SK-N-SH treated with all-trans-retinoic acid at 6 μM for 48 hours (cell line): ENCODE measurements around the gene ZBTB7A.

Source experiments
- OSR1 ChIP-seq: fragments of 250-450 bp; sonication (Bioruptor Pico); IDR thresholded peaks from 2 replicates; pipeline ENCODE4 v1.8.0; 2022; ENCODE audit warnings: moderate library complexity, mild to moderate bottlenecking, inconsistent platforms
- RARB ChIP-seq: fragments of 250-450 bp; sonication (Bioruptor Pico); IDR thresholded peaks from 2 replicates; pipeline ENCODE4 v1.8.0; 2021; ENCODE audit warnings: mild to moderate bottlenecking, moderate library complexity
- TCF4 ChIP-seq: fragments of 250-450 bp; sonication (Bioruptor Pico); IDR thresholded peaks from 2 replicates; pipeline ENCODE4 v1.8.0; 2021; ENCODE audit warnings: mild to moderate bottlenecking, moderate library complexity, borderline replicate concordance
- TOX ChIP-seq: fragments of 250-450 bp; sonication (Bioruptor Pico); IDR thresholded peaks from 2 replicates; pipeline ENCODE4 v1.8.0; 2021; ENCODE audit warnings: mild to moderate bottlenecking, moderate library complexity, borderline replicate concordance
- TF ChIP-seq, protein P1 (sequence below): fragments of 250-450 bp; sonication (Bioruptor Pico); IDR thresholded peaks from 2 replicates; pipeline ENCODE4 v1.5.1; 2020; ENCODE audit warnings: low read depth, mild to moderate bottlenecking, moderate library complexity
- TF ChIP-seq, protein P2 (sequence below): fragments of 250-450 bp; sonication (Bioruptor Pico); IDR thresholded peaks from 2 replicates; pipeline ENCODE4 v1.8.0; 2020; ENCODE audit warnings: mild to moderate bottlenecking, moderate library complexity, borderline replicate concordance
- TF ChIP-seq, protein P3 (sequence below): fragments of 250-450 bp; sonication (Bioruptor Pico); IDR thresholded peaks from 2 replicates; pipeline ENCODE4 v1.5.1; 2021; ENCODE audit warnings: mild to moderate bottlenecking, moderate library complexity

DNA sequence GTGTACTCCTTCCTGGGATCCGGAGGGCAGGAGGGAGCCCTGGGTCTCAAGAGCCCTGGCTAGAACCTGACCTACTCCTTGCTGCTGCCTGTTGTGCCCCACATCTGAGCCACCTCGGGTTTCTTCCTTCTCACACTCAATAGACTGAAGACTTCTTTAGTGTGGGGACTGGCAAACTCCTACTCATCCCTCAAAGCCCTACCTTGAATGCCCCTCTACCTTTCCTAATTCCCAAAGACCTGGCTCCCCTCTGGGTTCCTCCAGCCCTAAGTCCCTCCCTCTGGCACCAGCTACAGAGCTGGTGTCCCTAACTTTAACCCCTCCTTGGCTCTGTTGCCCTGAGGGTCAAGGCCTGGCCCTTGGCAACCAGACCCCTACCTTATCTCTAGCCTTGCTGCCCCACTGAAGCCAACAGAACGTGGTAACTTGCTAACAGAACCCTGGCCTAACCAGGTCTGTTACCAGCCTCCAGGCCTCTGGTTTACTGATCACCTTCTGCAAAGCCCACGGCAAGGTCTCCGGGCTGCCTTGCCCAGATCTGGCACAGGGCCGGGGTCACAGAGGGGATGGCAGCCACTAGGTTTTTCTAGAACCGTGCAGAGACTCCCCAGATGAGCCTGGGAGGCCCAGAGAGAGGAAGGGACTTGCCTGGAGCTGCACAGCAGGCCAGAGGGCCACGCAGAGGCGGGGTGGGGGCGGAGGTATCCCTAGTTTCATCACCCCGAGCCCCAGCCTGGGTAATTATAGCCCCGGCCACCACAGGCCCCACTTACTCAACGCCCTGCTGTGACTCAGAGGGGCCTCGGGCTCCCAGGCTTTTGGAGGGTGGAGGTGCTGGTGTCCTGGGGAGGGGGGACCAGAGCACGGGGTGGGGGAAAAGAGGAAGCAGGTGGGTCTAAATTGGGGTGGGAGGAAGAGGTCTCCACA is 15.3 kb downstream of the ZBTB7A start:
- TF ChIP-seq, protein P1, sequence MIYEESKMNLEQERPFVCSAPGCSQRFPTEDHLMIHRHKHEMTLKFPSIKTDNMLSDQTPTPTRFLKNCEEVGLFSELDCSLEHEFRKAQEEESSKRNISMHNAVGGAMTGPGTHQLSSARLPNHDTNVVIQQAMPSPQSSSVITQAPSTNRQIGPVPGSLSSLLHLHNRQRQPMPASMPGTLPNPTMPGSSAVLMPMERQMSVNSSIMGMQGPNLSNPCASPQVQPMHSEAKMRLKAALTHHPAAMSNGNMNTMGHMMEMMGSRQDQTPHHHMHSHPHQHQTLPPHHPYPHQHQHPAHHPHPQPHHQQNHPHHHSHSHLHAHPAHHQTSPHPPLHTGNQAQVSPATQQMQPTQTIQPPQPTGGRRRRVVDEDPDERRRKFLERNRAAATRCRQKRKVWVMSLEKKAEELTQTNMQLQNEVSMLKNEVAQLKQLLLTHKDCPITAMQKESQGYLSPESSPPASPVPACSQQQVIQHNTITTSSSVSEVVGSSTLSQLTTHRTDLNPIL (CRISPR knock-in tag) = no peak
- TF ChIP-seq TCF4 (CRISPR knock-in tag) = no peak
- TF ChIP-seq, protein P2, sequence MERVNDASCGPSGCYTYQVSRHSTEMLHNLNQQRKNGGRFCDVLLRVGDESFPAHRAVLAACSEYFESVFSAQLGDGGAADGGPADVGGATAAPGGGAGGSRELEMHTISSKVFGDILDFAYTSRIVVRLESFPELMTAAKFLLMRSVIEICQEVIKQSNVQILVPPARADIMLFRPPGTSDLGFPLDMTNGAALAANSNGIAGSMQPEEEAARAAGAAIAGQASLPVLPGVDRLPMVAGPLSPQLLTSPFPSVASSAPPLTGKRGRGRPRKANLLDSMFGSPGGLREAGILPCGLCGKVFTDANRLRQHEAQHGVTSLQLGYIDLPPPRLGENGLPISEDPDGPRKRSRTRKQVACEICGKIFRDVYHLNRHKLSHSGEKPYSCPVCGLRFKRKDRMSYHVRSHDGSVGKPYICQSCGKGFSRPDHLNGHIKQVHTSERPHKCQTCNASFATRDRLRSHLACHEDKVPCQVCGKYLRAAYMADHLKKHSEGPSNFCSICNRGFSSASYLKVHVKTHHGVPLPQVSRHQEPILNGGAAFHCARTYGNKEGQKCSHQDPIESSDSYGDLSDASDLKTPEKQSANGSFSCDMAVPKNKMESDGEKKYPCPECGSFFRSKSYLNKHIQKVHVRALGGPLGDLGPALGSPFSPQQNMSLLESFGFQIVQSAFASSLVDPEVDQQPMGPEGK (CRISPR knock-in tag) = no peak
- TF ChIP-seq OSR1 (CRISPR knock-in tag) = no peak
- TF ChIP-seq TOX (CRISPR knock-in tag) = no peak
- TF ChIP-seq, protein P3, sequence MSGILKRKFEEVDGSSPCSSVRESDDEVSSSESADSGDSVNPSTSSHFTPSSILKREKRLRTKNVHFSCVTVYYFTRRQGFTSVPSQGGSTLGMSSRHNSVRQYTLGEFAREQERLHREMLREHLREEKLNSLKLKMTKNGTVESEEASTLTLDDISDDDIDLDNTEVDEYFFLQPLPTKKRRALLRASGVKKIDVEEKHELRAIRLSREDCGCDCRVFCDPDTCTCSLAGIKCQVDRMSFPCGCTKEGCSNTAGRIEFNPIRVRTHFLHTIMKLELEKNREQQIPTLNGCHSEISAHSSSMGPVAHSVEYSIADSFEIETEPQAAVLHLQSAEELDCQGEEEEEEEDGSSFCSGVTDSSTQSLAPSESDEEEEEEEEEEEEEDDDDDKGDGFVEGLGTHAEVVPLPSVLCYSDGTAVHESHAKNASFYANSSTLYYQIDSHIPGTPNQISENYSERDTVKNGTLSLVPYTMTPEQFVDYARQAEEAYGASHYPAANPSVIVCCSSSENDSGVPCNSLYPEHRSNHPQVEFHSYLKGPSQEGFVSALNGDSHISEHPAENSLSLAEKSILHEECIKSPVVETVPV (CRISPR knock-in tag) = no peak
- TF ChIP-seq RARB (CRISPR knock-in tag) = no peak
